Amniotic stem cell (primary cell): ENCODE data around the gene C1QTNF12.
A peak's percentile ranks its signal among the peaks of the same experiment; 100 is the strongest.

Source experiments
- DNase-seq: peaks from one replicate; lab custom pipeline; 2025; lab: John Stamatoyannopoulos, UW

Gene C1QTNF12

GRCh38 chr1:1281533-1282321, 35.2 kb upstream of the C1QTNF12 start:
- DNase-seq = no peak

- no peak for DNase-seq
Measured at GRCh38 chr1:1280782-1281481, 34.4 kb upstream of the C1QTNF12 start.

GRCh38 chr1:1279028-1279427, 32.5 kb upstream of the C1QTNF12 start:
- no peak for DNase-seq

- no peak for DNase-seq
Measured at GRCh38 chr1:1278620-1279019, 32.1 kb upstream of the C1QTNF12 start.

- DNase-seq = no peak
Measured at GRCh38 chr1:1275836-1276235, 29.3 kb upstream of the C1QTNF12 start.

GRCh38 chr1:1274931-1275431, 28.5 kb upstream of the C1QTNF12 start:
- DNase-seq = no peak

DNA sequence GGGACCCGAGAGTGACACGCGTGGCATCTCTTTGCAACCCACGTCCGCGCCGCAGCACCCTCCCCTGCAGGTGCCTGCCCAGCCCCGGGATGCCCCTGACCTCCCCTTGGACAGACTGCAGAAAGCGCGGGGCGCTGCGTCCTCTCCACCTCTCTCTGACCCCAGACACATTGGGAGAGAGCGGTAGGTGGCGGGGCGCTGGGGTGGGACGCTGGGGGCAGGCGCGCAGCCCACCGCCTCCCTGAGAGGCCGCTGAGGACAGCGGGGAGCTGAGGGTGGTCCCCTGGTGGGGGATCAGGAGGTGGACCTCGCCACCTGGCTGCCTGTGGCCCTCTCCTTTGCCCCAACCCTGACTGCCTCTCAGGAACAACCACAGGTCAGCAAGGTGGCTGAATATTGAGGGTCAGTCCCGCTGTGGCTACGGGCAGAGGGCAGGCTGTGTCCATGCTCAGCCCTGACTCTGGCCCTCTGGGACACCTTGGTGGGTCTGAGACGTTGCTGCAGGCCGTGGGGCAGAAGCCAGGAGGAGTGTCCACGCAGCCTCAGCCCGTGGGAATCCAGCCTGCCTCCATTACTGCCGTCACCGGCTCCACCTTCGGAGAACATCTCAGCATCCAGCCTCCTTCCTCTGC, 27.9 kb upstream of the C1QTNF12 start:
- no peak for DNase-seq

- peak; percentile 81 for DNase-seq
Measured at GRCh38 chr1:1273512-1274298, 27.2 kb upstream of the C1QTNF12 start, which contains the start of gene UBE2J2. Gene UBE2J2 (minus strand): TSS chr1:1273854. CDS start chr1:1267992, 5,862 bp downstream.

DNA sequence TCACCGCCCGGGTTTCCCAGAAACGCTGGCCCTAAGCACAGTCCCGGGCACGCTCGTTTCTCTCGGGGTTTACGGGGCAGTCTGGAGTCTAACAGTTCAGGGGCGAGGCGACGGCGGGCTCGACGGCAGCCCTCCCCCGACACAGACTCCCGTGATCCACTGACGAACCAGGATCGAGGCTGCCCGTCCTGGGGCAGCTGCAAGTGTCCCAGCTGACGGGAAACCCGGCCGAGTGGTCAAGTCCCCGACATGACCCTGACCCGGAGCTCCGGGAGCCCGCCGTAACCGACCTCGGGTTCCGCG, 26.6 kb upstream of the C1QTNF12 start:
- no peak for DNase-seq

- no peak for DNase-seq
Measured at GRCh38 chr1:1272341-1273208, 26.1 kb upstream of the C1QTNF12 start.

- DNase-seq = no peak
Measured at GRCh38 chr1:1270813-1271212, 24.3 kb upstream of the C1QTNF12 start.

- no peak for DNase-seq
Measured at GRCh38 chr1:1268284-1268682, 21.8 kb upstream of the C1QTNF12 start.

- no peak for DNase-seq
Measured at GRCh38 chr1:1267488-1268283, 21.2 kb upstream of the C1QTNF12 start.

- DNase-seq = peak; percentile 95
Measured at GRCh38 chr1:1264868-1265272, 18.3 kb upstream of the C1QTNF12 start.

DNA sequence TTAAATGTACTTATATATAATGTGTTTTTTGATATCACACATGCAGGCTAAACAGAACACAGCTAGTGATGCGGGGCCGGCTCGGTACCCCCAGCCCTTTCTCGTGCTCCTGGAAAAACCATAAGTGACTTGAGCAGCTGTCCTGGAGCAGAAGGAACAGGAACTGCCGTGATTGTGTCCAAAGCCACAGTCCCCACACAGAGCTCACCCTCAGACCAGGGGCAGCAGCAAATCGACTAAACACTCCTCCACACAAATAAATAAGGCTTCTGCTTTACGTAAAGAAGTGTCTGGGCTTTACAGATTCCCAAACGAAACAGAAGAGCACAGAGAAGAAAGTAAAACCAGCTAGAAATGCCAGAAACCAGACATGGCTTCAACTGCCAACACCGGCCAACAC, 17.5 kb upstream of the C1QTNF12 start:
- DNase-seq = no peak

DNA sequence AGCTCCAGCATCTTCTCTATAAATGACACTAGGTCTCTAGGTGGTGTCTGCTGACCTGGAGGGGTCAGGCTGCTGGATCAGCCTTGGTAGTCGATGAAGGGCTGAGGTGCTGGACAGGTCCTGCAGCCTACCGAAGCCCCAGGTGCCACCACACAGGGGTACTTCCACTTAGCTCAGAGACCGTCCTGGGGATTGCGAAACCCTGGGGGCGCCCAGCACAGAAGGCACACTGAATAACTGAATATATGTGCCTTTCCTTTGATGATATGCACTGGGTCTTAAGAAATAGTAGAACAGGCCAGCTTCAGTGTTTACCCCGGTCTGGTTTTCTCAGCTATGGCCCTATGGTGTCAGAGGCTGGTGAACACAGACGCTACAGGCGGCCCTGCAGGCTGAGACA, 16.2 kb upstream of the C1QTNF12 start:
- no peak for DNase-seq

GRCh38 chr1:1262071-1262470, 15.5 kb upstream of the C1QTNF12 start:
- no peak for DNase-seq

- DNase-seq = no peak
Measured at GRCh38 chr1:1260843-1261560, 14.5 kb upstream of the C1QTNF12 start.

- DNase-seq = no peak
Measured at GRCh38 chr1:1259951-1260600, 13.6 kb upstream of the C1QTNF12 start.
